ENCODE data around the gene PDE4A. TPM values are rescaled to one million over a fixed set of nuclear protein-coding genes. Genes with fewer than 3 reads are reported as not detected.

The PDE4A gene
- total and polyA plus RNA-seq, 10 of the 15 experiments (the other 5 are each of a cell fraction or from before 2014, with no cell fraction given): 0.24 to 13.3 (median 4.9) TPM

- ChIA-PET POLR2A (interaction anchor here (0.7 kb wide), 1 partner anchor 367 kb away, joined by 3 read pairs; no protein-coding TSS in a partner anchor), SMC1A (ENCODE audit: uncharacterized antibody, unreplicated experiment) (no interaction called here), RAD21 (ENCODE audit: unreplicated experiment) (interaction anchor here (1.3 kb wide), 1 partner anchor 224 kb away, joined by 4 read pairs; no protein-coding TSS in a partner anchor), CTCF (interaction anchor here (0.7 to 1.6 kb wide), 4 partner anchors 8 to 38 kb away, joined by 3 to 7 read pairs (median 3); no protein-coding TSS in a partner anchor)
- in situ Hi-C loops (cut with MboI) (no loop called here), intact Hi-C loops (cut with micrococcal nuclease; ENCODE audit: unreplicated experiment) (loop anchor here (5.0 kb wide), 1 partner anchor 73 kb away; the partner anchor contains the start of gene CDC37)
- ATAC-seq (no peak), DNase-seq (ENCODE audit: low read depth, low spot score) (no peak), FAIRE-seq (no peak)
- BruUV-seq (replicated peaks): no TSS peak
- Histone ChIP-seq H2AFZ (ENCODE audit: control insufficient read depth, low read depth, low read length) (no peak overlapping the region), H4K20me1 (ENCODE audit: control insufficient read depth, insufficient read depth) (no peaks in the 10 kb centered on the region), H3K27me3 (replicated peaks in 1 of 2; ENCODE audit: control insufficient read depth in 2 of 2, insufficient read depth in 2 of 2, low read length in 1 of 2) (no peaks in the 10 kb centered on the region; a peak in 1 of 4 replicates), H3K9me3 (replicated peaks; ENCODE audit: control insufficient read depth, insufficient read depth, low read length) (no peaks in the 10 kb centered on the region), H3K36me3 (ENCODE audit: control insufficient read depth in 2 of 2, insufficient read depth in 2 of 2, low read length in 1 of 2) (no peaks in the 10 kb centered on the region), H3K9ac (ENCODE audit: control insufficient read depth, insufficient read depth, low read length) (no peak overlapping the region), H3K79me2 (ENCODE audit: control insufficient read depth, insufficient read depth, low read length) (no peaks in the 10 kb centered on the region), H3K27ac (ENCODE audit: control insufficient read depth, insufficient read depth) (no peak overlapping the region), H3K4me3 (no peak overlapping the region), H3K4me1 (ENCODE audit: control insufficient read depth, insufficient read depth, low read length) (no peaks in the 10 kb centered on the region), H3K4me2 (ENCODE audit: control insufficient read depth, insufficient read depth) (no peak overlapping the region)
- WGBS (ENCODE audit: insufficient coverage, insufficient replicate concordance, low lambda C conversion rate, missing lambda C conversion rate): 25% methylated on average over 6 of the region's 6 CpGs
- TF ChIP-seq ELK1 (IDR thresholded peaks at IDR 0.05; ENCODE audit: low read depth, low read length): no peak
- TF ChIP-seq MYC (IDR thresholded peaks at IDR 0.05; ENCODE audit: insufficient read depth, insufficient read length, insufficient replicate concordance, low read length, severe bottlenecking): no peak
- TF ChIP-seq BCL3 (IDR thresholded peaks at IDR 0.05; ENCODE audit: borderline replicate concordance, insufficient read depth, low read depth, low read length, poor library complexity, severe bottlenecking): no peak
- TF ChIP-seq EED (IDR thresholded peaks at IDR 0.05; ENCODE audit: low read depth): no peak
- no peak for TF ChIP-seq SKIL (IDR thresholded peaks at IDR 0.05; ENCODE audit: low read depth, poor library complexity, severe bottlenecking)
- TF ChIP-seq BRCA1 (IDR thresholded peaks at IDR 0.05; ENCODE audit: low read depth, low read length): no peak
- no peak for TF ChIP-seq KAT2A (conservative IDR thresholded peaks at IDR 0.05; ENCODE audit: control insufficient read depth, low read depth, low read length)
- TF ChIP-seq JUNB (IDR thresholded peaks at IDR 0.05): no peak
- no peak for TF ChIP-seq ESRRA (IDR thresholded peaks at IDR 0.05; ENCODE audit: low read length)
- no peak for TF ChIP-seq TCF7 (IDR thresholded peaks at IDR 0.05; ENCODE audit: borderline replicate concordance)
- no peak for TF ChIP-seq PKNOX1 (IDR thresholded peaks at IDR 0.05)
- TF ChIP-seq RELB (IDR thresholded peaks at IDR 0.05; ENCODE audit: low read depth): no peak
- TF ChIP-seq SREBF2 (IDR thresholded peaks at IDR 0.05; ENCODE audit: low read length): no peak
Observed at GRCh38 chr19:10474962-10475451, 54.7 kb downstream of the PDE4A start.

Measured in GM12878 (cell line).